B cell (primary cell): ENCODE measurements around the gene RRAD. TPM values are rescaled to one million over a fixed set of nuclear protein-coding genes. Genes with fewer than 3 reads are reported as not detected.
A peak's percentile ranks its signal among the peaks of the same experiment; 100 is the strongest.
"Not testable (repeated sequence)": the region's sequence is repeated elsewhere in the genome, so short reads cannot be mapped to it uniquely, and the experiment has no call there.

Experiments
- ATAC-seq: fragments of 200-7000 bp; cut with Tn5 transposase; one replicate; pipeline ENCODE4 v1.10.0; 2021; ENCODE audit warnings: low read depth, mild to moderate bottlenecking, moderate number of reproducible peaks, moderate library complexity
- CTCF ChIA-PET: fragments of 350-600 bp; sonication (Branson Sonifier 250); formaldehyde crosslinking; loops from one replicate; lab custom pipeline; 2021; ENCODE audit warnings: antibody characterized with exemption, inconsistent platforms; lab: Charles Lee
- POLR2A ChIA-PET: fragments of 350-600 bp; sonication (Branson Sonifier 250); formaldehyde crosslinking; loops from one replicate; lab custom pipeline; 2021; ENCODE audit warnings: antibody characterized with exemption; lab: Charles Lee
- DNase-seq: peaks from one replicate; pipeline ENCODE4 v3.0.0; 2013
- H2AFZ ChIP-seq: 2 replicates; pipeline ENCODE4 v1.6.1; 2012; ENCODE audit warnings: mild to moderate bottlenecking, low read depth, low read length; ENCODE audit not compliant: insufficient read depth, poor library complexity, severe bottlenecking
- H3K27ac ChIP-seq, 2 donors: 1 replicate in 1 of 2; 2 replicates in 1 of 2; pipeline ENCODE4 v1.5.1; 2012 to 2013; ENCODE audit warnings: low read length in 2 of 2, mild to moderate bottlenecking in 2 of 2, moderate library complexity in 1 of 2
- H3K27me3 ChIP-seq, 4 experiments: fragments of 200-600 bp in 1 of 4; sonication (generic) in 1 of 4; replicated peaks in 1 of 4; 1 replicate in 2 of 4; 2 replicates in 2 of 4; pipeline versions ENCODE4 v1.6.1 to v1.7.0; 2013 to 2016; ENCODE audit warnings: low read length in 3 of 4, mild to moderate bottlenecking in 2 of 4, mixed read lengths in 1 of 4, moderate library complexity in 1 of 4; ENCODE audit not compliant: insufficient read depth in 4 of 4, control insufficient read depth in 3 of 4; ENCODE audit errors: control extremely low read depth in 1 of 4
- H3K36me3 ChIP-seq, 2 experiments: replicated peaks in 1 of 2; 1 replicate in 1 of 2; 2 replicates in 1 of 2; pipeline versions ENCODE4 v1.6.1 to v1.7.1; 2013; ENCODE audit warnings: low read length in 1 of 2; ENCODE audit not compliant: insufficient read depth in 2 of 2, control insufficient read depth in 1 of 2; ENCODE audit errors: control extremely low read depth in 1 of 2, extremely low read depth in 1 of 2
- H3K4me1 ChIP-seq, 2 donors: fragments of 200-600 bp in 1 of 2; sonication (generic) in 1 of 2; 1 replicate in 1 of 2; 2 replicates in 1 of 2; pipeline versions ENCODE4 v1.5.1 to v1.6.1; 2013 to 2017; ENCODE audit warnings: low read length in 2 of 2; ENCODE audit not compliant: control insufficient read depth in 2 of 2, insufficient read depth in 2 of 2
- H3K4me2 ChIP-seq: replicated peaks from 2 replicates; pipeline ENCODE3; 2012; ENCODE audit warnings: mild to moderate bottlenecking, low read depth, low read length; ENCODE audit not compliant: poor library complexity, severe bottlenecking
- H3K4me3 ChIP-seq, 5 experiments: fragments of 200-600 bp in 1 of 5; sonication (generic) in 1 of 5; 1 replicate in 3 of 5; 2 replicates in 2 of 5; pipeline versions ENCODE4 v1.5.1 to v1.7.0; 2011 to 2016; ENCODE audit warnings: low read length in 4 of 5, mild to moderate bottlenecking in 4 of 5, low read depth in 2 of 5, control low read depth in 1 of 5, moderate library complexity in 1 of 5; ENCODE audit not compliant: insufficient read depth in 1 of 5; ENCODE audit errors: control extremely low read depth in 1 of 5, extremely low read depth in 1 of 5
- H3K79me2 ChIP-seq: fragments of 200-600 bp; sonication (generic); one replicate; pipeline ENCODE4 v1.6.0; 2016; ENCODE audit warnings: low read length; ENCODE audit not compliant: control insufficient read depth, insufficient read depth
- H3K9ac ChIP-seq: fragments of 200-600 bp; sonication (generic); 2 replicates; pipeline ENCODE4 v1.6.1; 2017; ENCODE audit warnings: mild to moderate bottlenecking, low read length, moderate library complexity
- H3K9me3 ChIP-seq, 3 donors: one replicate each; pipeline versions ENCODE4 v1.6.1 to v1.7.1; 2013; ENCODE audit warnings: low read length in 2 of 3; ENCODE audit not compliant: control insufficient read depth in 2 of 3, insufficient read depth in 1 of 3; ENCODE audit errors: control extremely low read depth in 1 of 3
- H4K20me1 ChIP-seq: 2 replicates; pipeline ENCODE4 v1.6.0; 2012; ENCODE audit warnings: mild to moderate bottlenecking, low read length; ENCODE audit not compliant: insufficient read depth, control insufficient read depth, poor library complexity, severe bottlenecking
- H3K27ac Mint-ChIP-seq: one replicate; pipeline ENCODE4 v1.8.0; 2021; ENCODE audit warnings: mixed read lengths
- H3K27me3 Mint-ChIP-seq: one replicate; pipeline ENCODE4 v1.8.0; 2021; ENCODE audit warnings: mixed read lengths
- H3K4me1 Mint-ChIP-seq: one replicate; pipeline ENCODE4 v1.8.0; 2021; ENCODE audit warnings: mixed read lengths
- H3K4me3 Mint-ChIP-seq: one replicate; pipeline ENCODE4 v1.8.0; 2021; ENCODE audit warnings: mixed read lengths
- H3K9me3 Mint-ChIP-seq: one replicate; pipeline ENCODE4 v1.8.0; 2022; ENCODE audit warnings: mixed read lengths; ENCODE audit not compliant: insufficient read depth
- EZH2 ChIP-seq: IDR thresholded peaks from 2 replicates; pipeline ENCODE4 v1.6.1; 2012; ENCODE audit warnings: borderline replicate concordance, low read depth, mild to moderate bottlenecking, moderate library complexity, low read length; ENCODE audit not compliant: insufficient read depth, poor library complexity, severe bottlenecking
- whole genome bisulfite sequencing: methylation state at CpG from one replicate; pipeline ENCODE4 v1.1.5; 2013; ENCODE audit warnings: missing lambda C conversion rate; ENCODE audit not compliant: insufficient coverage; 5-methylcytosine and 5-hydroxymethylcytosine counted together
- intact Hi-C: fragments of 100-400 bp; cut with micrococcal nuclease; formaldehyde crosslinking; loops from one replicate; pipeline ENCODE4 v1.10.0; 2022
- polyA plus RNA-seq: library from polyadenylated mRNA; depleted of rRNA; stranded (reverse); fragments of >200 nt; gene quantifications from 2 replicates; pipeline ENCODE4 v1.2.3, GENCODE V29; 2012
- total RNA-seq, 2 donors: library from RNA; stranded (reverse); fragments of 120-200 nt in 1 of 2; gene quantifications; 1 replicate in 1 of 2; 2 replicates in 1 of 2; pipeline versions ENCODE4 v1.2.3 to v1.2.4, GENCODE V29; 2013 to 2022
- TF ChIP-seq, protein P1 (sequence below): fragments of 200-600 bp; IDR thresholded peaks from one replicate; pipeline ENCODE4 v1.8.0; 2022; ENCODE audit warnings: antibody characterized with exemption, mild to moderate bottlenecking

RRAD gene
- total and polyA plus RNA-seq, 2 donors (not counting 1 experiment from before 2014, with no cell fraction given): 0.64 to 1.9 TPM

DNA sequence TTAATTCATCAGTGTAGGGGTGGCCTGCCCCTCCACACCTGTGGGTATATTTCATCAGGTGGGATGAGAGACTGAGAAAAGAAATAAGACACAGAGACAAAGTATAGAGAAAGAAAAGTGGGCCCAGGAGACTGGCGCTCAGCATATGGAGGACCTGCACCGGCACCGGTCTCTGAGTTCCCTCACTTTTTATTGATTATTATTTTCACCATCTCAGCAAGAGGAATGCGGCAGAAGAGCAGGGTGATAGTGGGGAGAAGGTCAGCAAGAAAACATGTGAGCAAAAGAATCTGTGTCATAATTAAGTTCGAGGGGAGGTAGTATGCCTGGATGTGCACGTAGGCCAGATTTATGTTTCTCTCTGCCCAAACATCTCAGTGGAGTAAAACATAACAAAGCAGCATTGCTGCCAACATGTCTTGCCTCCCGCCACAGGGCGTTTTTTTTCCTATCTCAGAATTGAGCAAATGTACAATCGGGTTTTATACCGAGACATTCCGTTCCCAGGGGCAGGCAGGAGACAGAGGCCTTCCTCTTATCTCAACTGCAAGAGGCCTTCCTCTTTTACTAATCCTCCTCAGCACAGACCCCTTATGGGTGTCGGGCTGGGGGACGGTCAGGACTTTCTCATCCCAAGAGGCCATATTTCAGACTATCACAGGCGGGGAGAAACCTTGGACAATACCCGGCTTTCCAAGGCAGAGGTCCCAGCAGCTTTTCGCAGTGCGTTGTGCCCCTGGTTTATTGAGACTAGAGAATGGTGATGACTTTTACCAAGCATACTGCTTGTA, 30.2 kb upstream of the RRAD start:
- ATAC-seq, DNase-seq, H2AFZ ChIP-seq, H4K20me1 ChIP-seq, H3K4me3 ChIP-seq, H3K9me3 Mint-ChIP-seq, H3K9ac ChIP-seq, POLR2A ChIA-PET, H3K36me3 ChIP-seq, H3K27me3 ChIP-seq, H3K79me2 ChIP-seq, H3K4me3 Mint-ChIP-seq, H3K4me1 ChIP-seq, H3K27ac Mint-ChIP-seq, H3K9me3 ChIP-seq, H3K27ac ChIP-seq, H3K4me1 Mint-ChIP-seq, H3K4me2 ChIP-seq: not testable (repeated sequence)
- H3K27me3 Mint-ChIP-seq: peaks cover 41% of the 10 kb centered on the region
- CTCF ChIA-PET: interaction anchor here (0.7 to 1.1 kb wide), 3 partner anchors 8 to 519 kb away, joined by 3 to 4 read pairs (median 3); no protein-coding TSS in a partner anchor
- 83% methylated on average over 8 of the region's 17 CpGs for WGBS
- intact Hi-C loops: loop anchor here (2.0 kb wide), 1 partner anchor 199 kb away; no protein-coding TSS in a partner anchor

DNA sequence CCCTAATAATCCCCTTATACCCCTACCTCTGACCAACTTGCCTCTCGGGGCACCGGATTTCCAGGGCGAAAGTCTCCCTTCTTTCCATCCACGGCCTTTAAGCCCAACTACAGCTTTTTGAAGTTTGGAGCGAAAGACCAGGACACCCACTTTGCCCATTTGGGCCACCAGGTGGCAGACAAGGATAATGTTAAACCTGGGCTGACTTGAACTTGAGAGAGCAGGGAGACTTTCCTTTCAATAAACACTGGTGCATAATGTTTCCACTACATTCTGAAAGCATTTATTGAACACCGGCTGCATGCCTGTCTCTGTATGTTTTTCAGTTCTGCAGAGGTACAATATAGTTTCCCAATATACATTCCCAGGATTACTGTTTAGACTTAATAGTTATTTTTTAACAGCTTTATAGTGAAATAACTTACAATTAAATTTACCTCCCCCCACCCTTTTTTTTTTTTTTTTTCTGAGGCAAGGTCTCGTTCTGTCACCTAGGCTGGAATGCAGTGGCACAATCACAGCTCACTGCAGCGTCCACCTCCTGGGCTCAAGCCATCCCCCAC, 28.8 kb upstream of the RRAD start:
- H3K4me3 ChIP-seq: no peak overlapping the region
- Mint-ChIP-seq H3K27me3 (peaks cover 52% of the 10 kb centered on the region), H3K4me3 (no peak overlapping the region), H3K27ac (no peak overlapping the region), H3K4me1 (no peaks in the 10 kb centered on the region), H3K9me3 (no peaks in the 10 kb centered on the region)
- H3K4me2 ChIP-seq: no peak overlapping the region
- WGBS: 18% methylated on average over 4 of the region's 8 CpGs
- DNase-seq: peak; percentile 77
- peaks cover 0 to 4% of the 10 kb centered on the region in 2 donors for H3K4me1 ChIP-seq
- POLR2A ChIA-PET: interaction anchor here (0.6 to 0.7 kb wide), 3 partner anchors 60 to 544 kb away, joined by 3 read pairs; no protein-coding TSS in a partner anchor
- peak; percentile 82 for ATAC-seq
- H3K27ac ChIP-seq: no peak overlapping the region
- peaks cover 0 to 22% (median 13%) of the 10 kb centered on the region in 4 experiments for H3K27me3 ChIP-seq
- H3K9me3 ChIP-seq: no peaks in the 10 kb centered on the region
- intact Hi-C loops: loop anchor here (1.0 to 2.0 kb wide), 3 partner anchors 59 to 231 kb away; no protein-coding TSS in a partner anchor
- CTCF ChIA-PET: interaction anchor here (0.6 to 1.7 kb wide), 11 partner anchors 11 to 1431 kb away, joined by 3 to 14 read pairs (median 4); no protein-coding TSS in a partner anchor
- TF ChIP-seq, protein P1, sequence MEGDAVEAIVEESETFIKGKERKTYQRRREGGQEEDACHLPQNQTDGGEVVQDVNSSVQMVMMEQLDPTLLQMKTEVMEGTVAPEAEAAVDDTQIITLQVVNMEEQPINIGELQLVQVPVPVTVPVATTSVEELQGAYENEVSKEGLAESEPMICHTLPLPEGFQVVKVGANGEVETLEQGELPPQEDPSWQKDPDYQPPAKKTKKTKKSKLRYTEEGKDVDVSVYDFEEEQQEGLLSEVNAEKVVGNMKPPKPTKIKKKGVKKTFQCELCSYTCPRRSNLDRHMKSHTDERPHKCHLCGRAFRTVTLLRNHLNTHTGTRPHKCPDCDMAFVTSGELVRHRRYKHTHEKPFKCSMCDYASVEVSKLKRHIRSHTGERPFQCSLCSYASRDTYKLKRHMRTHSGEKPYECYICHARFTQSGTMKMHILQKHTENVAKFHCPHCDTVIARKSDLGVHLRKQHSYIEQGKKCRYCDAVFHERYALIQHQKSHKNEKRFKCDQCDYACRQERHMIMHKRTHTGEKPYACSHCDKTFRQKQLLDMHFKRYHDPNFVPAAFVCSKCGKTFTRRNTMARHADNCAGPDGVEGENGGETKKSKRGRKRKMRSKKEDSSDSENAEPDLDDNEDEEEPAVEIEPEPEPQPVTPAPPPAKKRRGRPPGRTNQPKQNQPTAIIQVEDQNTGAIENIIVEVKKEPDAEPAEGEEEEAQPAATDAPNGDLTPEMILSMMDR: peak; percentile 86
- no peak for TF ChIP-seq EZH2
- H2AFZ ChIP-seq: no peak overlapping the region
- H3K9ac ChIP-seq: no peak overlapping the region
- H4K20me1 ChIP-seq: no peaks in the 10 kb centered on the region
- no peaks in the 10 kb centered on the region for H3K79me2 ChIP-seq
- H3K36me3 ChIP-seq: no peaks in the 10 kb centered on the region
